Urinary bladder (tissue), 4 donors: ENCODE measurements around the gene SSB. TPM values are rescaled to one million over a fixed set of nuclear protein-coding genes. Genes with fewer than 3 reads are reported as not detected.
A peak's percentile ranks its signal among the peaks of the same experiment; 100 is the strongest.
"Not testable (repeated sequence)": the region's sequence is repeated elsewhere in the genome, so short reads cannot be mapped to it uniquely, and the experiment has no call there.

ENCODE experiments used
- DNase-seq: peaks from one replicate; pipeline ENCODE4 v3.0.0-alpha.2; 2015; ENCODE audit errors: extremely low spot score
- H3K27ac ChIP-seq: one replicate; pipeline ENCODE4 v1.5.1; 2013; ENCODE audit warnings: low read depth, mild to moderate bottlenecking, moderate library complexity
- H3K36me3 ChIP-seq: one replicate; pipeline ENCODE4 v1.6.1; 2013; ENCODE audit warnings: mild to moderate bottlenecking, moderate library complexity; ENCODE audit not compliant: insufficient read depth
- H3K4me1 ChIP-seq: one replicate; pipeline ENCODE4 v1.6.1; 2013; ENCODE audit warnings: mild to moderate bottlenecking, moderate library complexity; ENCODE audit not compliant: insufficient read depth
- H3K4me3 ChIP-seq: one replicate; pipeline ENCODE4 v1.5.1; 2013; ENCODE audit warnings: low read depth, low read length
- WGBS: extraction: QIAGEN DNeasy Blood & Tissue Kit; methylation state at CpG from one replicate; pipeline ENCODE4 v1.1.7; 2013; 5-methylcytosine and 5-hydroxymethylcytosine counted together
- polyA plus RNA-seq: library from polyadenylated mRNA; stranded (reverse); fragments of 200-250 nt; gene quantifications from one replicate; pipeline ENCODE4 v1.2.3, GENCODE V29; 2013
- total RNA-seq: library from RNA; depleted of rRNA; stranded (reverse); fragments of >200 nt; gene quantifications from one replicate; pipeline ENCODE4 v1.2.3, GENCODE V29; 2014
- donor health status: healthy with polysubstance abuse.
- donor health status: healthy.

The SSB gene
- total and polyA plus RNA-seq, 2 donors: 91.4 to 100 TPM

DNA sequence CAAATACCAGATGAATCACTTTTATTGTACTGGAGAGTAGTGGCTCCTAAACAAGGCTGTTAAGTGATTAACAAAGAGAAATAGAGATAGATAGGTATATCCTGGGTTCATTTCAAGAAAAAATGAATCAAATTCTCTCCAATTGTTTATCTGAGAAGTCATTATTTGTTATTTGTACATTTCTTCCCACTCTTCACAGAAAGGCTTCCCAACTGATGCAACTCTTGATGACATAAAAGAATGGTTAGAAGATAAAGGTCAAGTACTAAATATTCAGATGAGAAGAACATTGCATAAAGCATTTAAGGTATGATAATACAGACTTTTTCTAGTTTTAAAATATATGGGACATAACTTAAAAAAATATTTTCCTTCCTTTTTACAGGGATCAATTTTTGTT is 7.9 kb downstream of the SSB start:
- Histone ChIP-seq H3K4me1 (no peaks in the 10 kb centered on the region), H3K27ac (no peak overlapping the region), H3K36me3 (peaks cover 6% of the 10 kb centered on the region), H3K4me3 (no peak overlapping the region)
- no peak for DNase-seq

DNA sequence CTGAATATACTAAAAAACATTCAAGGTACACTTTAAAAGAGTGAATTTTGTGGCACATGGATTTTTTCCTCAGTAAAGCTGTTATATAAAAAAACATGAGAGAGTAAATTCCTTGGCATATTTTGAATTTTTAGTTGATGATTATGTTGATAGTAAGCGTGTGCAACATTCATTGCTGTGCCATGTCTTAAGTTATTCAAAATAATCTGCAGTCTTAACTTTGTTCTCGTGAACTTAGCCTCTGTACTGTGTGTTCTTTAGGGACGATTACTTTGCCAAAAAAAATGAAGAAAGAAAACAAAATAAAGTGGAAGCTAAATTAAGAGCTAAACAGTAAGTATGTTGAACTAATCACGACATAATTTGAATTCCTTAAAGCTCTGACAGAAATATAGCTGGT is 9.6 kb downstream of the SSB start:
- peaks cover 9% of the 10 kb centered on the region for H3K36me3 ChIP-seq
- H3K4me1 ChIP-seq: no peaks in the 10 kb centered on the region
- 78% methylated on average over 4 of the region's 4 CpGs for WGBS
- no peak overlapping the region for H3K4me3 ChIP-seq
- no peak overlapping the region for H3K27ac ChIP-seq
- DNase-seq: no peak

DNA sequence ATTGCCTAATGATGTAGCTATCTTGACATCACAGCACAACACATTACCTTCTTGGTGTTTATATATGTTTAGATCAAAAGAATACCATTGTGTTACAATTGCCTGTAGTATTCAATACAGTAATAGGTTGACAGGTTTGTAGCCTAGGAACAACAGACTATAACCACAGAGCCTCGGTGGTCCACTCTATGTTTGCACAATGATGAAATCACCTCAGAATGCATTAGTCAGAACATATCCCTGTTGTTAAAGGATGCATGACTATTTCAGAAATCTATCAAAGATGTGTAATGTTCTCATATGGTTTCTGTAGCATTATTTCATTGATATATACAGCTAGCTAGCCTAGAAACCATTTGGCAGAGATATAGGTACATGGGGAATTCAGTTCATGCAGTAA is 17.2 kb downstream of the SSB start:
- WGBS: 65% methylated on average over 1 of the region's 1 CpG
- Histone ChIP-seq H3K4me3 (no peak overlapping the region), H3K4me1 (no peaks in the 10 kb centered on the region), H3K36me3 (peaks cover 9% of the 10 kb centered on the region), H3K27ac (no peak overlapping the region)
- no peak for DNase-seq

DNA sequence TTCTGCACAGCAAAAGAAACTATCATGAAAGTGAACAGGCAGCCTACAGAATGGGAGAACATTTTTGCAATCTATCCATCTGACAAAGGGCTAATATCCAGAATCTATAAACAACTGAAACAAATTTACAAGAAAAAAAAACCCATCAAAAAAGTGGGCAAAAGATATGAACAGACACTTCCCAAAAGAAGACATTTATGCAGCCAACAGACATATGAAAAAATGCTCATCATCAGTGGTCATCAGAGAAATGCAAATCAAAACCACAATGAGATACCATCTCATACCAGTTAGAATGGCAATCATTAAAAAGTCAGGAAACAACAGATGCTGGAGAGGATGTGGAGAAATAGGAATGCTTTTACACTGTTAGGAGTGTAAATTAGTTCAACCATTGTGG is 18.3 kb downstream of the SSB start:
- H3K4me3 ChIP-seq, H3K27ac ChIP-seq, DNase-seq, H3K4me1 ChIP-seq, H3K36me3 ChIP-seq: not testable (repeated sequence)

DNA sequence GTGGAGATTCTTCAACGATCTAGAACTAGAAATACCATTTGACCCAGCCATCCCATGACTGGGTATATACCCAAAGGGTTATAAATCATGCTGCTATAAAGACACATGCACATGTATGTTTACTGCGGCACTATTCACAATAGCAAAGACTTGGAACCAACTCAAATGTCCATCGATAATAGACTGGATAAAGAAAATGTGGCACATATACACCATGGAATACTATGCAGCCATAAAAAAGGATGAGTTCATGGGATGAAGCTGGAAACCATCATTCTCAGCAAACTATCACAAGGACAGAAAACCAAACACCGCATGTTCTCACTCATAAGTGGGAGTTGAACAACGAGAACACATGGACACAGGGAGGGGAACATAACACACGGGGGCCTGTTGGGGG is 18.7 kb downstream of the SSB start:
- WGBS: 96% methylated on average over 6 of the region's 6 CpGs
- DNase-seq, H3K4me3 ChIP-seq, H3K27ac ChIP-seq, H3K36me3 ChIP-seq, H3K4me1 ChIP-seq: not testable (repeated sequence)

DNA sequence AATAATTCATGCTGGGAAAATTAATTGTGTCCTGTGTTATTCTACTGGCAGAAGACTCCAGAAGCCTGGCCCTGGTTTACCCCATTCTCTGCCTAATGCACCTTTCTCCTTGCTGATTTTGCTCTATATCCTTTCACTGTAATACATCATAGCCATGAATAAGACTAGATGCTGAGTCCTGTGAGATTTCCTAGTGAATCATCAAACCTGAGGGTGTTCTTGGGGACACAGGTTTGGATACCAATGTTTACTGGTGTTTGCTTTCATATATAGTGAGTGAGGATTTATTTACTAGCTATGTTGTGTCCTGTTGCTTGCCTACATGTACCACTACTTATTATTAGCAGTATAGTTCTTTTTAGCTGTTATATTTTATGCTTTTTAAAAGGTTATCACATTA is 19.6 kb downstream of the SSB start:
- no peaks in the 10 kb centered on the region for H3K4me1 ChIP-seq
- no peak overlapping the region for H3K4me3 ChIP-seq
- peaks cover 3% of the 10 kb centered on the region for H3K36me3 ChIP-seq
- DNase-seq: no peak
- no peak overlapping the region for H3K27ac ChIP-seq

DNA sequence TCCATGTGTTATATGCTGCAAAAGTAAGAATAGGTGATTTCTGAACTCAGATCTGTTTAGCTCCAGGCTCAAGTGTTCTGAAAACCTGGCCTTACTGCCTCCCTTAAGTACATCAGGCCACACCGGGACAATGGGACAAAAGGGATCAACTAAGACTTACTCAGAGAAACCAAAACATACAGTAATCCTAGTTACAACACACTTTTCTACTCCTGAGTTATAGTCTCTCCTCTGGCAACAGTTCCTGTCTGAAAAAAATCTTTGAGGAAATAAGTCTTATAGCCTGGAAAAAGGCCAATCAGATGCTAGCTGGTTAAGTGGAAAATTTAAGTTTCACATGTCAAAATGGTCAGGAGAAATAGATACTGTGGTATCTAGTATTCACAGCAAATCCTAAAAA is 20.4 kb downstream of the SSB start:
- 58% methylated on average over 1 of the region's 1 CpG for WGBS
- DNase-seq: no peak
- peaks cover 2% of the 10 kb centered on the region for H3K36me3 ChIP-seq
- H3K4me1 ChIP-seq: no peaks in the 10 kb centered on the region
- no peak overlapping the region for H3K4me3 ChIP-seq
- H3K27ac ChIP-seq: no peak overlapping the region

DNA sequence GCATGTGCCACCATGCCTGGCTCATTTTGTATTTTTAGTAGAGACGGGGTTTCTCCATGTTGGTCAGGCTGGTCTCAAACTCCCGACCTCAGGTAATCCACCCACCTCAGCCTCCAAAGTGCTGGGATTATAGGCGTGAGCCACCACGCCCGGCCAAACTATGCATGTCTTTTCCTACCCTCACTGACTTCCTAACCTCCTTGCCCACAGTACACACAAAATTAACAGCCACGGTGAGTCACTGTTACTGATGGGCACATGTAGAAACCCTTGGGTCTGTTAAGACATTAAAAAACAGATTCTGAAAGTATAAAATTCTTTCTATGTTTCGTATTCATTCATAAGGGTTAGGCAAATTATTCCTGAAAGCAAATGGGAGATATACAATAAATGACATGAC is 21.4 kb downstream of the SSB start:
- H3K4me1 ChIP-seq, H3K27ac ChIP-seq, DNase-seq, H3K4me3 ChIP-seq, H3K36me3 ChIP-seq: not testable (repeated sequence)
- WGBS: 82% methylated on average over 7 of the region's 7 CpGs

DNA sequence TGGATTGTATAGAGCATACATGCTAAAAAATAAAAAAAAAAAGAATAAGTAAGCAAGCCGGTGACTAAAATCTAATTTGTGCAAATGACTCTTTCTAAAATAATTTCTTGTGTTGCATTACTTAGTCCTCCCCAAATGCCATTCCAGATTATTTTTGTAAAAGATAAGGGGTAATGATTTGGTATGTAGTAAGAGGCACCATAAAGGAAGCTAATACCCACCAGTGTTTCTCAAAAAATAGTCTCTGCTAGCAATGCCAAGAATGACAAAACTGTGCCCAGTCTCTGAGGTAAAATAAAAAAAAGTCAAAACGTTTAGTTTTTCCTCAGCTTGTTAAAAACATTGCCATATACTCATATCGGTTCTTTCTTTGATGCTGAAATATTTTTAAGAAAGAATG is 23.4 kb downstream of the SSB start:
- 63% methylated on average over 3 of the region's 3 CpGs for WGBS
- DNase-seq: no peak
- H3K27ac ChIP-seq: no peak overlapping the region
- no peaks in the 10 kb centered on the region for H3K4me1 ChIP-seq
- H3K36me3 ChIP-seq: no peaks in the 10 kb centered on the region
- H3K4me3 ChIP-seq: no peak overlapping the region

DNA sequence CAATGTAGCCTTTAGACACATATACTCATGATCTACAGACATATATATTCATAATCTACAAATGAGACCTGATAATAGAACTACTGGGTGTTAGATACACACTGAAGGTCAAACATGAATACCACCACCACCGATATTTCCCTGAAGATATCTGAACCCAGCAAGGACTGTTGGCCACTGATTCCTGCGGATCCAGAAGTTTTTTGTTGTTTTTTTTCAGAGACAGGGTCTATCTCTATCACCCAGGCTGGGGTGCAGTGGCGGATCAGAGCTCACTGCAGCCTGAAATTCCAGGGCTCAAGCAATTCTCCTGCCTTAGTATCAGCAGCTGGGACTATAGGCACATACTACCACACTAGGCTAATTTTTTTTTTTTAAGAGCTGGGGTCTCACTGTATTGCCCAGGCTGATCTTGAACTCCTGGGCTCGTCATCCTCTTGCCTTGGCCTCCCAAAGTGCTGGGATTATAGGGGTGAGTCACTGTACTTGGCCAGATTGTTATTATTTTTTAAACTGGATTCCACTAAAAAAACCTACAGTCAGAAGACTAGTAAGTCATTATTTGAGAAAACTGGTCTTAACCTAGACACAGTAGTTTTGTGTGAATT is 24.2 kb downstream of the SSB start:
- H3K36me3 ChIP-seq: no peaks in the 10 kb centered on the region
- H3K4me1 ChIP-seq: no peaks in the 10 kb centered on the region
- 92% methylated on average over 4 of the region's 4 CpGs for WGBS
- H3K27ac ChIP-seq: no peak overlapping the region
- no peak for DNase-seq
- H3K4me3 ChIP-seq: no peak overlapping the region

DNA sequence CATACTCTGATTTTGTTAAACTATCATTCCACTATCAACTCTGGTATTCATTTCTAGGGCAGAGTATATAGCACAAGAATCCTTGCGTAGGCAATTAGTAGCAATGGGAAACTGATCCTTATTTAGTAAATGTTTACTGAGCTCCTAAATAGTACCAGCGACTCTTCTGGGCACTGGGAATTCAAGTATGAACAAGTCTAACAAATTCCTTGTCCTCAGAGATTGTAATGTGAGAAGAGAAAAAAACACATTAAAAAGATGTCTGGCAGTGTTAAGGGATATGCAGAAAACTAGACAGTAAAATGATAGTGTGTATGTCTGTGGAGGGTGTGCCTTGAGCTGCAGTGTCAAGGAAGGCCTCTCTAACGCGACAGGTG is 25.3 kb downstream of the SSB start:
- no peaks in the 10 kb centered on the region for H3K4me1 ChIP-seq
- no peak overlapping the region for H3K27ac ChIP-seq
- peak overlapping the region; percentile 81 for H3K4me3 ChIP-seq
- DNase-seq: peak; percentile 29
- 16% methylated on average over 4 of the region's 4 CpGs for WGBS
- no peaks in the 10 kb centered on the region for H3K36me3 ChIP-seq

DNA sequence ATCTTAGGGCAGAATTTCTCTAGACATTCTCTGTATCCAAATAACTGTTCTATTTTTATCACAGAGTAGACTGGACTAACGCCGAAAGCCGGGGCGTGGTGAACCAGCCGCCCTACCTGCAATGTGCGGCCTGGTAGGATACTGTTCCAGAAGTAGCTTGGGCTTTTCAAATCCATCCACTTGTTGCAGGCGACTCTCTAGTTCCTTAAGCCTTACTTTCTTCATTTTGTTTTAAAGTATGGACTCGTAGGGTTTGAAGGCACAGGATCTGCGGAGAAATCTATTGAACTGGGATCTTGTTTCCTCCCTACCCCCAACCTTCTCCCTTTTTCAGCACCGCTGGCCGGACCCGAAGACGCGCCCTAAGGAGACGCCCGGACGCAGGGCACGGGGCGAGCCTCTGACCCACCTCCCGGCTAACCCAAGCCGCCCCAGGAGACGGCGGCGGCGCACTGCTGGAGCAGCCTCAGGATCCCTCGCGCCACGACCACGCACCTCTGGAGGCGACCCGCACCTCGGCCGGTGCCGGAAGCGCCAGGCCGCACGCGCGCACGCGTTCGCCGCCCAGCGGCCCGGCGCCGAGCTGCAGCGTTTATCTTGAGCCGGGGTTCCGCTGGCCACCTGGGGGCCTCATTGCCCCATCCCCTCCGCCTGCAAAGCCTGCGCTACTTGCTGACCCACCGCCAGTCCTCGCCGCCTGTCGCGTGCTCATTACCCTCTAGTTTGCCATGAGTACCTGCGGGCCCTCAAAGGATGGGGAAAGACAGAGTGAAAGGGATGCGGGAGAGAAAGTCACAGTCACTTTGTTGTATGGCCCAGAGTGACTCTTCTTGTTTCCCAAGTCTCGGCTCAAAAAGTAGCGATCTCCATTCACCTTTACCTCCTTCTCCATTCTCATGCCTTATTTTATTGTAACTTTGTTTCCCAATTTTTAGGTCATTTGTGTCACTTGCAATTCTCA is 26.0 kb downstream of the SSB start, which contains the start of gene METTL5:
TSS of gene METTL5 (minus strand) at position 533 of the 961 bp plus-strand sequence. CDS start at position 225, 308 bp downstream.
- no peaks in the 10 kb centered on the region for H3K4me1 ChIP-seq
- peak within 1 kb of the TSS; percentile 81 for H3K4me3 ChIP-seq
- peak; percentile 23 for DNase-seq
- peak within 1 kb of the TSS; percentile 86 for H3K27ac ChIP-seq
- no peaks in the 10 kb centered on the region for H3K36me3 ChIP-seq
- WGBS: 2% methylated on average over 61 of the region's 61 CpGs

DNA sequence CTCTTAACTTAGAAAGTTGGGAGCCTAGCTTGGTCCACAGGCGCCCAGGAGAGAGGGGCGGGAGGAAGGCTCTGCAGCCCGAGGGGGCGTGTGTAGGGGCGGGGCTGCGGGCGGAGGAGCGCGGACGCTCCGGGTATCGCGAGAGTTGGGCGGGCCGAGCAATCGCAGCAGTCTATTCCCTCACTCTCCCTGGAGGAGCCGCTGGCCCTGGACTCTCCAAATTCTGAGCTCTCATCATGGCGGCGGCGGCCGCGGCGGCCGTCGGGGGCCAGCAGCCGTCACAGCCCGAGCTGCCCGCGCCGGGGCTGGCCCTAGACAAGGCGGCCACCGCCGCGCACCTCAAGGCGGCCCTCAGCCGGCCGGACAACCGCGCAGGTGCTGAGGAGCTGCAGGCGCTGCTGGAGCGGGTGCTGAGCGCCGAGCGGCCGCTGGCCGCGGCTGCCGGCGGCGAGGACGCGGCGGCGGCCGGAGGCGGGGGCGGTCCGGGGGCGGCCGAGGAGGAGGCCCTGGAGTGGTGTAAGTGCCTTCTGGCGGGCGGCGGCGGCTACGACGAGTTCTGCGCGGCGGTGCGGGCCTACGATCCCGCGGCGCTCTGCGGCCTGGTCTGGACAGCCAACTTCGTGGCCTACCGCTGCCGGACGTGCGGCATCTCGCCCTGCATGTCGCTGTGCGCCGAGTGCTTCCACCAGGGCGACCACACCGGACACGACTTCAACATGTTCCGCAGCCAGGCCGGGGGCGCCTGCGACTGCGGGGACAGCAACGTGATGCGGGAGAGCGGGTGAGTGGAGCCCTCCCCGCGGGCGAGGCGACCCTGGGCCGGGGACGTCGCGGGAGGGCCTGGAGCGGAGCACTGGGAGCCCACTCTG is 28.8 kb downstream of the SSB start, which contains the start of gene UBR3:
TSS of gene UBR3 (plus strand) at position 183 of the 869 bp plus-strand sequence. CDS start at position 237, 54 bp downstream.
- DNase-seq: peak; percentile 84
- Histone ChIP-seq H3K27ac (peak within 1 kb of the TSS; percentile 87), H3K36me3 (no peaks in the 10 kb centered on the region), H3K4me1 (peaks cover 1% of the 10 kb centered on the region), H3K4me3 (peak within 1 kb of the TSS; percentile 89)
- WGBS: under 1% methylated on average over 104 of the region's 104 CpGs
